ENCODE measurements around the gene KIF2B. TPM values are rescaled to one million over a fixed set of nuclear protein-coding genes. Genes with fewer than 3 reads are reported as not detected.

Gene KIF2B
- total RNA-seq, 1 donor from 2014 or later, result not detected

GRCh38 chr17:53794875-53795274, 27.9 kb upstream of the KIF2B start:
- H3K4me3 ChIP-seq (ENCODE audit: low read depth, low read length), result no peak overlapping the region
- H3K36me3 ChIP-seq (ENCODE audit: control insufficient read depth, insufficient read depth, low read length), result no peaks in the 10 kb centered on the region
- H3K27me3 ChIP-seq (ENCODE audit: control insufficient read depth, insufficient read depth, low read length), result no peaks in the 10 kb centered on the region
- no peak for TF ChIP-seq CTCF (IDR thresholded peaks at IDR 0.05; ENCODE audit: insufficient read depth, low read length, poor library complexity, severe bottlenecking)
- DNase-seq (ENCODE audit: low read depth), result no peak

- no peak for TF ChIP-seq CTCF (IDR thresholded peaks at IDR 0.05; ENCODE audit: insufficient read depth, low read length, poor library complexity, severe bottlenecking)
- no peak for DNase-seq (ENCODE audit: low read depth)
Observed at GRCh38 chr17:53796642-53797041, 26.1 kb upstream of the KIF2B start.

GRCh38 chr17:53797501-53797900, 25.2 kb upstream of the KIF2B start:
- no peak for DNase-seq (ENCODE audit: low read depth)
- H3K4me3 ChIP-seq (ENCODE audit: low read depth, low read length), result no peak overlapping the region
- TF ChIP-seq CTCF (IDR thresholded peaks at IDR 0.05; ENCODE audit: insufficient read depth, low read length, poor library complexity, severe bottlenecking), result no peak
- no peaks in the 10 kb centered on the region for H3K36me3 ChIP-seq (ENCODE audit: control insufficient read depth, insufficient read depth, low read length)
- no peaks in the 10 kb centered on the region for H3K27me3 ChIP-seq (ENCODE audit: control insufficient read depth, insufficient read depth, low read length)

More at GRCh38 chr17:53796642-53797041, 26.1 kb upstream of the KIF2B start:
- no peaks in the 10 kb centered on the region for H3K36me3 ChIP-seq (ENCODE audit: control insufficient read depth, insufficient read depth, low read length)
- H3K27me3 ChIP-seq (ENCODE audit: control insufficient read depth, insufficient read depth, low read length), result no peaks in the 10 kb centered on the region
- H3K4me3 ChIP-seq (ENCODE audit: low read depth, low read length), result no peak overlapping the region

GRCh38 chr17:53804437-53804836, 18.3 kb upstream of the KIF2B start:
- no peaks in the 10 kb centered on the region for H3K27me3 ChIP-seq (ENCODE audit: control insufficient read depth, insufficient read depth, low read length)
- no peak overlapping the region for H3K4me3 ChIP-seq (ENCODE audit: low read depth, low read length)
- H3K36me3 ChIP-seq (ENCODE audit: control insufficient read depth, insufficient read depth, low read length), result no peaks in the 10 kb centered on the region
- no peak for TF ChIP-seq CTCF (IDR thresholded peaks at IDR 0.05; ENCODE audit: insufficient read depth, low read length, poor library complexity, severe bottlenecking)
- no peak for DNase-seq (ENCODE audit: low read depth)

- TF ChIP-seq CTCF (IDR thresholded peaks at IDR 0.05; ENCODE audit: insufficient read depth, low read length, poor library complexity, severe bottlenecking), result no peak
- Histone ChIP-seq H3K27me3 (ENCODE audit: control insufficient read depth, insufficient read depth, low read length) (no peaks in the 10 kb centered on the region), H3K36me3 (ENCODE audit: control insufficient read depth, insufficient read depth, low read length) (no peaks in the 10 kb centered on the region), H3K4me3 (ENCODE audit: low read depth, low read length) (no peak overlapping the region)
- DNase-seq (ENCODE audit: low read depth), result no peak
Observed at GRCh38 chr17:53806473-53806872, 16.3 kb upstream of the KIF2B start.

- no peak for TF ChIP-seq CTCF (IDR thresholded peaks at IDR 0.05; ENCODE audit: insufficient read depth, low read length, poor library complexity, severe bottlenecking)
- Histone ChIP-seq H3K36me3 (ENCODE audit: control insufficient read depth, insufficient read depth, low read length) (no peaks in the 10 kb centered on the region), H3K4me3 (ENCODE audit: low read depth, low read length) (no peak overlapping the region), H3K27me3 (ENCODE audit: control insufficient read depth, insufficient read depth, low read length) (no peaks in the 10 kb centered on the region)
- DNase-seq (ENCODE audit: low read depth), result no peak
Observed at GRCh38 chr17:53807286-53807685, 15.4 kb upstream of the KIF2B start.
